Measurements from ENCODE around the gene SEC31B.

Gene SEC31B

GRCh38 chr10:100496567-100496966, 23.1 kb downstream of the SEC31B start:
- Mint-ChIP-seq H3K4me3 (no peak overlapping the region), H3K36me3 (peaks cover 35% of the 10 kb centered on the region)

GRCh38 chr10:100490531-100490930, 29.1 kb downstream of the SEC31B start:
- Mint-ChIP-seq H3K4me3 (no peak overlapping the region), H3K27ac (no peak overlapping the region), H3K36me3 (peaks cover 32% of the 10 kb centered on the region), H3K27me3 (no peaks in the 10 kb centered on the region), H3K9me3 (no peaks in the 10 kb centered on the region), H3K4me1 (no peaks in the 10 kb centered on the region)
- ATAC-seq (ENCODE audit: low read depth) (no peak), DNase-seq (ENCODE audit: low spot score in 2 of 2) (no peak)

More at GRCh38 chr10:100496567-100496966, 23.1 kb downstream of the SEC31B start:
- Mint-ChIP-seq H3K4me1 (no peaks in the 10 kb centered on the region), H3K27me3 (no peaks in the 10 kb centered on the region), H3K27ac (no peak overlapping the region), H3K9me3 (no peaks in the 10 kb centered on the region)
- DNase-seq (ENCODE audit: low spot score in 2 of 2) (no peak), ATAC-seq (ENCODE audit: low read depth) (no peak)

GRCh38 chr10:100489396-100489795, 30.3 kb downstream of the SEC31B start:
- H3K4me3 Mint-ChIP-seq: no peak overlapping the region
- H3K9me3 Mint-ChIP-seq: no peaks in the 10 kb centered on the region
- H3K36me3 Mint-ChIP-seq: peaks cover 29% of the 10 kb centered on the region
- DNase-seq (ENCODE audit: low spot score in 2 of 2) (no peak), ATAC-seq (ENCODE audit: low read depth) (no peak)
- H3K4me1 Mint-ChIP-seq: no peaks in the 10 kb centered on the region
- no peaks in the 10 kb centered on the region for H3K27me3 Mint-ChIP-seq
- no peak overlapping the region for H3K27ac Mint-ChIP-seq

GRCh38 chr10:100487529-100487928, 32.1 kb downstream of the SEC31B start:
- peaks cover 19% of the 10 kb centered on the region for H3K36me3 Mint-ChIP-seq

GRCh38 chr10:100485801-100486495, 33.7 kb downstream of the SEC31B start:
- no peak overlapping the region for H3K4me3 Mint-ChIP-seq
- H3K36me3 Mint-ChIP-seq: peaks cover 19% of the 10 kb centered on the region
- no peak for ATAC-seq (ENCODE audit: low read depth)
- H3K27ac Mint-ChIP-seq: no peak overlapping the region
- H3K27me3 Mint-ChIP-seq: peaks cover 7% of the 10 kb centered on the region
- peaks cover 2% of the 10 kb centered on the region for H3K9me3 Mint-ChIP-seq
- H3K4me1 Mint-ChIP-seq: peaks cover 9% of the 10 kb centered on the region
- no peak for DNase-seq (ENCODE audit: low spot score in 2 of 2)

More at GRCh38 chr10:100487529-100487928, 32.1 kb downstream of the SEC31B start:
- H3K4me1 Mint-ChIP-seq: peaks cover 4% of the 10 kb centered on the region
- no peaks in the 10 kb centered on the region for H3K9me3 Mint-ChIP-seq
- no peak for ATAC-seq (ENCODE audit: low read depth)
- no peak for DNase-seq (ENCODE audit: low spot score in 2 of 2)
- no peak overlapping the region for H3K4me3 Mint-ChIP-seq
- peaks cover 4% of the 10 kb centered on the region for H3K27me3 Mint-ChIP-seq
- H3K27ac Mint-ChIP-seq: no peak overlapping the region

GRCh38 chr10:100485366-100485765, 34.3 kb downstream of the SEC31B start:
- Mint-ChIP-seq H3K4me3 (no peak overlapping the region), H3K36me3 (peaks cover 17% of the 10 kb centered on the region), H3K9me3 (peaks cover 2% of the 10 kb centered on the region), H3K27me3 (peaks cover 9% of the 10 kb centered on the region), H3K4me1 (peaks cover 9% of the 10 kb centered on the region), H3K27ac (no peak overlapping the region)
- DNase-seq (ENCODE audit: low spot score in 2 of 2): no peak
- ATAC-seq (ENCODE audit: low read depth): no peak

GRCh38 chr10:100483876-100484666, 35.6 kb downstream of the SEC31B start:
- H3K36me3 Mint-ChIP-seq: peaks cover 10% of the 10 kb centered on the region
- no peak for DNase-seq (ENCODE audit: low spot score in 2 of 2)
- no peak overlapping the region for H3K4me3 Mint-ChIP-seq
- H3K27ac Mint-ChIP-seq: no peak overlapping the region
- H3K9me3 Mint-ChIP-seq: peaks cover 2% of the 10 kb centered on the region
- ATAC-seq (ENCODE audit: low read depth): no peak
- H3K4me1 Mint-ChIP-seq: peaks cover 9% of the 10 kb centered on the region
- peaks cover 14% of the 10 kb centered on the region for H3K27me3 Mint-ChIP-seq

- Mint-ChIP-seq H3K4me3 (peak overlapping the region; percentile 85), H3K9me3 (peaks cover 2% of the 10 kb centered on the region), H3K27ac (no peak overlapping the region), H3K4me1 (peaks cover 9% of the 10 kb centered on the region), H3K27me3 (peaks cover 16% of the 10 kb centered on the region), H3K36me3 (peaks cover 4% of the 10 kb centered on the region)
- DNase-seq (ENCODE audit: low spot score in 2 of 2) (no peak), ATAC-seq (ENCODE audit: low read depth) (no peak)
These were observed 36.9 kb downstream of the SEC31B start for GRCh38 chr10:100482834-100483185.

GRCh38 chr10:100482181-100482833, 37.4 kb downstream of the SEC31B start:
- no peak overlapping the region for H3K27ac Mint-ChIP-seq
- DNase-seq (ENCODE audit: low spot score in 2 of 2) (peak; percentile 35 to 72), ATAC-seq (ENCODE audit: low read depth) (peak; percentile 36)
- H3K4me3 Mint-ChIP-seq: peak overlapping the region; percentile 85
- H3K27me3 Mint-ChIP-seq: peaks cover 16% of the 10 kb centered on the region
- peaks cover 4% of the 10 kb centered on the region for H3K36me3 Mint-ChIP-seq
- H3K4me1 Mint-ChIP-seq: peaks cover 9% of the 10 kb centered on the region
- peaks cover 2% of the 10 kb centered on the region for H3K9me3 Mint-ChIP-seq

- Mint-ChIP-seq H3K27ac (no peak overlapping the region), H3K36me3 (peaks cover 2% of the 10 kb centered on the region), H3K9me3 (peaks cover 2% of the 10 kb centered on the region), H3K4me1 (peaks cover 9% of the 10 kb centered on the region), H3K27me3 (peaks cover 16% of the 10 kb centered on the region), H3K4me3 (peak overlapping the region; percentile 85)
- ATAC-seq (ENCODE audit: low read depth): peak; percentile 97
- DNase-seq (ENCODE audit: low spot score in 2 of 2): peak; percentile 95 to 96
These were observed 38.1 kb downstream of the SEC31B start for GRCh38 chr10:100481462-100482081.

- H3K4me3 Mint-ChIP-seq: no peak overlapping the region
- H3K4me1 Mint-ChIP-seq: peaks cover 9% of the 10 kb centered on the region
- H3K9me3 Mint-ChIP-seq: peaks cover 2% of the 10 kb centered on the region
- ATAC-seq (ENCODE audit: low read depth) (no peak), DNase-seq (ENCODE audit: low spot score in 2 of 2) (no peak)
- peaks cover 16% of the 10 kb centered on the region for H3K27me3 Mint-ChIP-seq
- H3K36me3 Mint-ChIP-seq: no peaks in the 10 kb centered on the region
- no peak overlapping the region for H3K27ac Mint-ChIP-seq
These were observed 39.7 kb downstream of the SEC31B start for GRCh38 chr10:100480002-100480401.

- DNase-seq (ENCODE audit: low spot score in 2 of 2) (no peak), ATAC-seq (ENCODE audit: low read depth) (no peak)
- H3K36me3 Mint-ChIP-seq: no peaks in the 10 kb centered on the region
- H3K27me3 Mint-ChIP-seq: peaks cover 18% of the 10 kb centered on the region
- no peak overlapping the region for H3K4me3 Mint-ChIP-seq
- H3K9me3 Mint-ChIP-seq: peaks cover 2% of the 10 kb centered on the region
- H3K4me1 Mint-ChIP-seq: peaks cover 9% of the 10 kb centered on the region
- H3K27ac Mint-ChIP-seq: no peak overlapping the region
These were observed 40.6 kb downstream of the SEC31B start for GRCh38 chr10:100479037-100479436.

GRCh38 chr10:100477970-100478369, 41.7 kb downstream of the SEC31B start:
- DNase-seq (ENCODE audit: low spot score in 2 of 2) (no peak), ATAC-seq (ENCODE audit: low read depth) (no peak)
- Mint-ChIP-seq H3K36me3 (no peaks in the 10 kb centered on the region), H3K4me3 (no peak overlapping the region), H3K9me3 (peaks cover 2% of the 10 kb centered on the region), H3K27me3 (peaks cover 18% of the 10 kb centered on the region), H3K27ac (no peak overlapping the region), H3K4me1 (peaks cover 5% of the 10 kb centered on the region)

GRCh38 chr10:100470367-100470766, 49.3 kb downstream of the SEC31B start:
- Mint-ChIP-seq H3K36me3 (no peaks in the 10 kb centered on the region), H3K4me3 (no peak overlapping the region), H3K9me3 (no peaks in the 10 kb centered on the region), H3K27ac (no peak overlapping the region), H3K27me3 (peaks cover 12% of the 10 kb centered on the region), H3K4me1 (no peaks in the 10 kb centered on the region)
- ATAC-seq (ENCODE audit: low read depth): no peak
- DNase-seq (ENCODE audit: low spot score in 2 of 2): no peak

Data from memory B cell (primary cell).